Measurements from ENCODE around the gene COL10A1. TPM values are rescaled to one million over a fixed set of nuclear protein-coding genes. Genes with fewer than 3 reads are reported as not detected.

COL10A1 gene
- total RNA-seq = not detected

GRCh38 chr6:116126032-116126431, at the start of gene COL10A1:
COL10A1 (minus strand) TSS chr6:116126132; CDS start chr6:116125492, 640 bp downstream.

GRCh38 chr6:116100419-116101301, 25.3 kb downstream of the COL10A1 start, which contains the start of gene NT5DC1:
NT5DC1 (plus strand) TSS chr6:116100853; CDS start chr6:116100931, 78 bp downstream.

Other genes starting within 250 kb of the COL10A1 start
- gene FRK, start 65.2 kb downstream of the COL10A1 start, total RNA-seq = 0.92 TPM
- gene NT5DC1, start 25.3 kb downstream of the COL10A1 start, total RNA-seq = 6.5 TPM
- gene TSPYL4, start 127.9 kb upstream of the COL10A1 start, total RNA-seq = 104 TPM
- gene TSPYL1, start 153.8 kb upstream of the COL10A1 start, total RNA-seq = 176 TPM
- gene DSE, start 244.8 kb upstream of the COL10A1 start, total RNA-seq = 20.1 TPM

Measured in diencephalon (tissue), 1 donor.